Esophagus muscularis mucosa (tissue), 3 donors: ENCODE data around the gene SYMPK.

Experiments
- CTCF ChIP-seq, 3 experiments: fragments of 200-600 bp in 2 of 3; fragments of 450-650 bp in 1 of 3; sonication (generic) in 2 of 3; IDR thresholded peaks; one replicate each; pipeline ENCODE4 v1.5.1; 2017 to 2019; ENCODE audit warnings: antibody characterized with exemption in 3 of 3, mild to moderate bottlenecking in 2 of 3, moderate library complexity in 1 of 3
- POLR2A ChIP-seq: fragments of 450-650 bp; IDR thresholded peaks from one replicate; pipeline ENCODE4 v1.6.1; 2017; ENCODE audit warnings: antibody characterized with exemption, moderate library complexity, mild to moderate bottlenecking, low read depth
- POLR2AphosphoS5 ChIP-seq, 2 donors: sonication (generic); formaldehyde crosslinking; IDR thresholded peaks; one replicate each; pipeline ENCODE4 v1.6.1; 2017; ENCODE audit warnings: antibody characterized with exemption in 2 of 2

GRCh38 chr19:45768984-45769782, 93.8 kb downstream of the SYMPK start, which contains the start of gene SIX5:
- TF ChIP-seq CTCF (IDR thresholded peaks at IDR 0.05): peak in 1 of 3 experiments; percentile 6
- peak; percentile 98 to 99 for TF ChIP-seq POLR2AphosphoS5 (IDR thresholded peaks at IDR 0.05)
- peak; percentile 84 for TF ChIP-seq POLR2A
